Breast epithelium (tissue), 4 donors: ENCODE data around the gene COL4A2. TPM values are rescaled to one million over a fixed set of nuclear protein-coding genes. Genes with fewer than 3 reads are reported as not detected.

ENCODE experiments used
- DNase-seq, 2 donors: peaks; one replicate each; pipeline ENCODE4 v3.0.0-alpha.2; 2019; ENCODE audit warnings: low spot score in 2 of 2
- H3K27ac ChIP-seq, 2 donors: fragments of 200-600 bp; sonication (generic) in 1 of 2; one replicate each; pipeline ENCODE4 v1.5.1; 2016 to 2019; ENCODE audit warnings: mild to moderate bottlenecking in 1 of 2
- H3K27me3 ChIP-seq, 2 donors: fragments of 200-600 bp; sonication (generic) in 1 of 2; one replicate each; pipeline versions ENCODE4 v1.5.1 to v1.6.0; 2017 to 2019; ENCODE audit warnings: control low read depth in 1 of 2, mild to moderate bottlenecking in 1 of 2
- H3K36me3 ChIP-seq: fragments of 200-600 bp; one replicate; pipeline ENCODE4 v1.5.1; 2019
- H3K4me1 ChIP-seq, 2 donors: fragments of 200-600 bp; sonication (generic); one replicate each; pipeline ENCODE4 v1.5.1; 2016 to 2019; ENCODE audit warnings: control low read depth in 1 of 2
- H3K4me3 ChIP-seq, 3 donors: fragments of 200-600 bp; sonication (generic); 1 replicate in 2 of 3; 2 replicates in 1 of 3; pipeline ENCODE4 v1.5.1; 2016 to 2019; ENCODE audit warnings: mild to moderate bottlenecking in 3 of 3, moderate library complexity in 2 of 3
- H3K9me3 ChIP-seq, 2 donors: fragments of 200-600 bp; sonication (generic) in 1 of 2; one replicate each; pipeline ENCODE4 v1.5.1; 2016 to 2019; ENCODE audit warnings: control low read depth in 1 of 2
- CTCF ChIP-seq, 3 donors: fragments of 450-650 bp; IDR thresholded peaks; one replicate each; pipeline ENCODE4 v1.5.1; 2016 to 2017; ENCODE audit warnings: antibody characterized with exemption in 3 of 3, mild to moderate bottlenecking in 3 of 3, moderate library complexity in 3 of 3
- POLR2A ChIP-seq: fragments of 450-650 bp; IDR thresholded peaks from one replicate; pipeline ENCODE4 v1.6.1; 2016; ENCODE audit warnings: antibody characterized with exemption, mild to moderate bottlenecking, moderate library complexity
- POLR2AphosphoS5 ChIP-seq, 3 donors: sonication (generic); formaldehyde crosslinking; IDR thresholded peaks; one replicate each; pipeline ENCODE4 v1.6.1; 2017; ENCODE audit warnings: antibody characterized with exemption in 3 of 3
- intact Hi-C: fragments of 100-400 bp; cut with DNase I; formaldehyde crosslinking; loops from one replicate; pipeline ENCODE4 v1.15.1; 2023; ENCODE audit warnings: low total_unique reads
- total RNA-seq, 3 donors: library from RNA; depleted of rRNA; stranded (reverse); fragments of >200 nt; gene quantifications; one replicate each; pipeline ENCODE4 v1.1.0, GENCODE V29; 2016

The COL4A2 gene
- total RNA-seq, 3 donors from 2014 or later = 107 to 841 (median 307) TPM

GRCh38 chr13:110277357-110277975 lies 29.6 kb upstream of the COL4A2 start:
- Histone ChIP-seq H3K27ac (no peak overlapping the region), H3K9me3 (no peaks in the 10 kb centered on the region), H3K36me3 (no peaks in the 10 kb centered on the region), H3K4me3 (no peak overlapping the region), H3K27me3 (no peaks in the 10 kb centered on the region), H3K4me1 (no peaks in the 10 kb centered on the region)
- intact Hi-C loops = no loop called here
- TF ChIP-seq POLR2AphosphoS5 (IDR thresholded peaks at IDR 0.05) (no peak), CTCF (IDR thresholded peaks at IDR 0.05) (no peak), POLR2A (no peak)
- DNase-seq = no peak

GRCh38 chr13:110278859-110279258 lies 28.2 kb upstream of the COL4A2 start:
- intact Hi-C loops = no loop called here

GRCh38 chr13:110279684-110280083 lies 27.4 kb upstream of the COL4A2 start:
- intact Hi-C loops = no loop called here
- H3K4me3 ChIP-seq = no peak overlapping the region
- no peaks in the 10 kb centered on the region for H3K36me3 ChIP-seq
- no peaks in the 10 kb centered on the region for H3K9me3 ChIP-seq
- H3K4me1 ChIP-seq = no peaks in the 10 kb centered on the region
- DNase-seq = no peak
- TF ChIP-seq CTCF (IDR thresholded peaks at IDR 0.05) (no peak), POLR2A (no peak), POLR2AphosphoS5 (IDR thresholded peaks at IDR 0.05) (no peak)
- no peak overlapping the region for H3K27ac ChIP-seq
- H3K27me3 ChIP-seq = no peaks in the 10 kb centered on the region

More at GRCh38 chr13:110278859-110279258, 28.2 kb upstream of the COL4A2 start:
- no peaks in the 10 kb centered on the region for H3K9me3 ChIP-seq
- H3K4me3 ChIP-seq = no peak overlapping the region
- H3K27me3 ChIP-seq = no peaks in the 10 kb centered on the region
- no peaks in the 10 kb centered on the region for H3K36me3 ChIP-seq
- no peaks in the 10 kb centered on the region for H3K4me1 ChIP-seq
- TF ChIP-seq POLR2AphosphoS5 (IDR thresholded peaks at IDR 0.05) = no peak
- no peak for TF ChIP-seq POLR2A
- TF ChIP-seq CTCF (IDR thresholded peaks at IDR 0.05) = no peak
- no peak for DNase-seq
- H3K27ac ChIP-seq = no peak overlapping the region

GRCh38 chr13:110280231-110280813 lies 26.8 kb upstream of the COL4A2 start:
- Histone ChIP-seq H3K4me3 (no peak overlapping the region), H3K4me1 (no peaks in the 10 kb centered on the region)

More at GRCh38 chr13:110280231-110280813, 26.8 kb upstream of the COL4A2 start:
- Histone ChIP-seq H3K27me3 (no peaks in the 10 kb centered on the region), H3K9me3 (no peaks in the 10 kb centered on the region), H3K36me3 (no peaks in the 10 kb centered on the region), H3K27ac (no peak overlapping the region)
- intact Hi-C loops = no loop called here
- TF ChIP-seq POLR2A (no peak), CTCF (IDR thresholded peaks at IDR 0.05) (no peak), POLR2AphosphoS5 (IDR thresholded peaks at IDR 0.05) (no peak)
- no peak for DNase-seq
